Mucosa of rectum (tissue), 2 donors: Measurements from ENCODE around the gene ENOX2.

Source experiments
- H3K27ac ChIP-seq, 2 donors: one replicate each; pipeline ENCODE4 v1.7.0; 2013; ENCODE audit warnings: inconsistent platforms in 2 of 2, low read depth in 2 of 2, low read length in 2 of 2
- H3K27me3 ChIP-seq, 2 donors: one replicate each; pipeline ENCODE4 v1.7.0; 2013; ENCODE audit warnings: low read length in 2 of 2; ENCODE audit not compliant: control insufficient read depth in 2 of 2, insufficient read depth in 2 of 2
- H3K36me3 ChIP-seq, 2 donors: one replicate each; pipeline ENCODE4 v1.7.0; 2013; ENCODE audit warnings: low read length in 2 of 2; ENCODE audit not compliant: control insufficient read depth in 2 of 2, insufficient read depth in 2 of 2
- H3K4me1 ChIP-seq, 2 donors: one replicate each; pipeline ENCODE4 v1.7.0; 2013; ENCODE audit warnings: low read length in 2 of 2, mild to moderate bottlenecking in 1 of 2; ENCODE audit not compliant: control insufficient read depth in 2 of 2, insufficient read depth in 2 of 2
- H3K4me3 ChIP-seq, 2 donors: one replicate each; pipeline ENCODE4 v1.7.0; 2013; ENCODE audit warnings: low read length in 2 of 2
- H3K9ac ChIP-seq, 2 donors: one replicate each; pipeline ENCODE4 v1.7.0; 2013; ENCODE audit warnings: low read length in 2 of 2, low read depth in 1 of 2, mild to moderate bottlenecking in 1 of 2
- H3K9me3 ChIP-seq, 2 donors: one replicate each; pipeline ENCODE4 v1.7.0; 2013; ENCODE audit warnings: low read length in 2 of 2; ENCODE audit not compliant: control insufficient read depth in 2 of 2
- donor health status: healthy.
- donor health status: Normal muscosa, but diverticular disease.

The ENOX2 gene

DNA sequence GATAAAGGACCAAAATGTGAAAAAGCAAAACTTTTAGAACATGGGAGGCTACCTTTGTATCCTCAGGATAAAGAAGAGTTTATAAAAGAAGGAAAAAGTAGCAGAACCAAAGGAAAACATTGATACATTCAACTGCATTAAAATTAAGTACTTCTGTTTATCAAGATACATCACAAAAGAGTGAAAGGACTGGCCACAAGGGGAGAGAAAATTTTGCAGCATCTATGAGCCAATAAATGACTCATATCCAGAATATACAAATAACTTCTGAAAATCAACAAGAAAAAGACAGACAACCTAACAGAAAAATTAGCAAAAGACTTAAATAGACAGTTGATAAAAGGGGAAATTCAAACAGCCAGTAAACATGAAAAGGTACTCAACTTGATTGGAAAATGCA is 324.1 kb downstream of the ENOX2 start:
- Histone ChIP-seq H3K9me3 (no peaks in the 10 kb centered on the region), H3K27ac (no peak overlapping the region), H3K4me1 (no peaks in the 10 kb centered on the region), H3K27me3 (peaks cover 0 to 2% of the 10 kb centered on the region in 2 donors), H3K4me3 (no peak overlapping the region), H3K36me3 (no peaks in the 10 kb centered on the region), H3K9ac (no peak overlapping the region)

- H3K27me3 ChIP-seq = peaks cover 0 to 2% of the 10 kb centered on the region in 2 donors
- H3K4me3 ChIP-seq = no peak overlapping the region
- H3K27ac ChIP-seq = no peak overlapping the region
- no peaks in the 10 kb centered on the region for H3K9me3 ChIP-seq
- H3K9ac ChIP-seq = no peak overlapping the region
- no peaks in the 10 kb centered on the region for H3K4me1 ChIP-seq
- no peaks in the 10 kb centered on the region for H3K36me3 ChIP-seq
These were observed 325.6 kb downstream of the ENOX2 start for GRCh38 chrX:130577431-130577830.

DNA sequence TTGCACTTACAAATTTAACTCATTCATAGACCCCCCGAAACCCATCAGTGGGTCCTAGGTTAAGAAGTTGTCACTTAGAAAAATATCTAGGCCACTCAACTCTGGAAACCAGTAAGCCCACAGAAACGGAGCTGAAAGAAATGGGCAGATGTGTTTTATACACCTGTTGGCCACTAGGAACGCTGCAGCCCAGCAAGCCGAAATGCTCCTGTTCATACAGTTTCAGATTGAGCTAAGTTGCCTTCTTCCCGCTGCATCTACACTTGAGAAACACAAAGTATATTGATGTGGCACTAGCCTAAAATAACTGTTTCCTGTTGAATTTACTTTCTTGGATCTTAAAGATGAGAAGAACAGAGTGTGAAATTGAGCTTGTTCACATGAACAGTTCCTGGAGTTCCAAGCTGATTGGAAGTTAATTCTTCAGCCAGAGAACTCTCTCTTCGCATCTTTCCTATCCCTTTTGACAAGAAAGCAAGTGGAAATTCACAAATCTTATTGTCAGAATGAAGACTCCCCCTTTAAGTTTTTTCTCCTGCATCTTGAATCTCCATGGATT is 327.1 kb downstream of the ENOX2 start:
- H3K4me3 ChIP-seq = no peak overlapping the region
- H3K9ac ChIP-seq = no peak overlapping the region
- no peak overlapping the region for H3K27ac ChIP-seq
- no peaks in the 10 kb centered on the region for H3K36me3 ChIP-seq
- H3K27me3 ChIP-seq = peaks cover 0 to 2% of the 10 kb centered on the region in 2 donors
- no peaks in the 10 kb centered on the region for H3K9me3 ChIP-seq
- H3K4me1 ChIP-seq = no peaks in the 10 kb centered on the region
